ENCODE measurements around the gene VSTM2B. TPM values are rescaled to one million over a fixed set of nuclear protein-coding genes. Genes with fewer than 3 reads are reported as not detected.

Gene VSTM2B
- total RNA-seq, 1 experiment from 2014 or later: 0.31 TPM

DNA sequence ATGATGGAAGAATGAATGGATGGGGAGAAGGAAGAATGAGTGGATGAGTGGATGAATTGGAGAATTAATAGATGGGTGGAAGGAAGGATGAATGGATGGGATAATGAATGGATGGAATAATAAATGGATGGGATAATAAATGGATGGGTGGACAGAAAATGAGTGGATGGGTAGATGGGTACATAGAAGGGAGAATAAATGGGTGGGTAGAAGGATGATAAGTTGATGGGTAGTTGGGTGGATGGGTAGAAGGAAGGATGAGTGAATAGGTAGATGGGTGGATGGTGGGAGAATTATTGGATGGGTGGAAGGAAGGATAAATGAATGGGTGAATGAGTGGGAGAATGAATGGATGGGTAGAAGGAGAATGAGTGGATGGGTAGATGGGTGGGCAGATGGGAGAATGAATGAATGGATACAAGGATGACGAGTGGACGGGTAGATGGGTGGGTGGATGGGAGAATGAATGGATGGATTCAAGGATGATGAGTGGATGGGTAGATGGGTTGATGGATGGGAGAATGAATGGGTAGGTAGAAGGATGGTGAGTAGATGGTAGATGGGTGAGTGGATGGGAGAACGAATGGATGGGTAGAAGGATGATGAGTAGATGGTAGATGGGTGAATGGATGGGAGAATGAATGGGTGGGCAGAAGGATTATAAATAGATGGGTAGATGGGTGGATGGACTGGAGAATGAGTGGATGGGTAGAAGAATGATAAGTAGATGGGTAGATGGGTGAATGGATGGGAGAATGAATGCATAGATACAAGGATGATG, 15.9 kb downstream of the VSTM2B start:
- H3K4me2 ChIP-seq (ENCODE audit: insufficient read depth, insufficient read length, low read length): no peak overlapping the region
- TF ChIP-seq, protein P1, sequence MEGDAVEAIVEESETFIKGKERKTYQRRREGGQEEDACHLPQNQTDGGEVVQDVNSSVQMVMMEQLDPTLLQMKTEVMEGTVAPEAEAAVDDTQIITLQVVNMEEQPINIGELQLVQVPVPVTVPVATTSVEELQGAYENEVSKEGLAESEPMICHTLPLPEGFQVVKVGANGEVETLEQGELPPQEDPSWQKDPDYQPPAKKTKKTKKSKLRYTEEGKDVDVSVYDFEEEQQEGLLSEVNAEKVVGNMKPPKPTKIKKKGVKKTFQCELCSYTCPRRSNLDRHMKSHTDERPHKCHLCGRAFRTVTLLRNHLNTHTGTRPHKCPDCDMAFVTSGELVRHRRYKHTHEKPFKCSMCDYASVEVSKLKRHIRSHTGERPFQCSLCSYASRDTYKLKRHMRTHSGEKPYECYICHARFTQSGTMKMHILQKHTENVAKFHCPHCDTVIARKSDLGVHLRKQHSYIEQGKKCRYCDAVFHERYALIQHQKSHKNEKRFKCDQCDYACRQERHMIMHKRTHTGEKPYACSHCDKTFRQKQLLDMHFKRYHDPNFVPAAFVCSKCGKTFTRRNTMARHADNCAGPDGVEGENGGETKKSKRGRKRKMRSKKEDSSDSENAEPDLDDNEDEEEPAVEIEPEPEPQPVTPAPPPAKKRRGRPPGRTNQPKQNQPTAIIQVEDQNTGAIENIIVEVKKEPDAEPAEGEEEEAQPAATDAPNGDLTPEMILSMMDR (conservative IDR thresholded peaks at IDR 0.05): no peak
- 100% methylated on average over 3 of the region's 3 CpGs for WGBS (ENCODE audit: extremely low coverage, insufficient read length, low lambda C conversion rate)

More for the DNA sequence above, 15.9 kb downstream of the VSTM2B start:
- Histone ChIP-seq H3K79me2 (ENCODE audit: insufficient read depth, low read length) (no peaks in the 10 kb centered on the region), H3K79me1 (ENCODE audit: insufficient read depth, low read depth, low read length, poor library complexity, severe bottlenecking) (no peaks in the 10 kb centered on the region), H3K4me1 (ENCODE audit: insufficient read depth, low read length) (no peaks in the 10 kb centered on the region), H2BK5ac (ENCODE audit: insufficient read length, low read length) (no peak overlapping the region), H2BK12ac (ENCODE audit: insufficient read length, low read depth, low read length) (no peak overlapping the region), H4K8ac (replicated peaks; ENCODE audit: insufficient read length, low read depth, low read length) (no peak overlapping the region), H3K18ac (ENCODE audit: insufficient read length, low read depth, low read length) (no peak overlapping the region), H3K4ac (ENCODE audit: low read depth, low read length) (no peak overlapping the region), H3K23ac (ENCODE audit: insufficient read length, low read depth, low read length) (no peak overlapping the region), H3K27me3 (ENCODE audit: insufficient read depth, low read length) (no peaks in the 10 kb centered on the region; the same call in 1 of the 2 replicates), H3K23me2 (ENCODE audit: insufficient read length, low read depth, low read length, poor library complexity, severe bottlenecking) (no peaks in the 10 kb centered on the region), H4K5ac (ENCODE audit: insufficient read length, low read depth, low read length) (no peak overlapping the region), H2BK120ac (ENCODE audit: low read depth, low read length, poor library complexity, severe bottlenecking) (no peak overlapping the region), H4K20me1 (ENCODE audit: control insufficient read depth, insufficient read depth, insufficient read length) (peaks cover 2% of the 10 kb centered on the region), H2AK5ac (ENCODE audit: insufficient read length, low read length) (no peak overlapping the region), H3K9ac (ENCODE audit: extremely low read depth, insufficient read length, low read length) (no peak overlapping the region), H3K27ac (ENCODE audit: insufficient read length, low read depth, low read length) (no peak overlapping the region), H2BK15ac (ENCODE audit: low read depth, low read length) (no peak overlapping the region), H2BK20ac (ENCODE audit: low read depth, low read length, poor library complexity, severe bottlenecking) (no peak overlapping the region), H4K91ac (ENCODE audit: insufficient read length, low read depth, low read length) (no peak overlapping the region), H2AFZ (ENCODE audit: low read length) (no peak overlapping the region), H3T11ph (ENCODE audit: low read length) (no peak overlapping the region), H3K9me3 (ENCODE audit: control insufficient read depth, low read depth, low read length) (no peaks in the 10 kb centered on the region), H3K56ac (ENCODE audit: insufficient read length, low read depth, low read length) (no peak overlapping the region), H3K14ac (ENCODE audit: insufficient read depth, low read length) (no peak overlapping the region)
- Mint-ChIP-seq H3K4me3 (no peak overlapping the region), H3K27me3 (ENCODE audit: low read depth) (peaks cover 30% of the 10 kb centered on the region), H3K4me1 (peaks cover 3 to 5% of the 10 kb centered on the region in 2 experiments; a peak in 2 of 4 replicates), H3K9me3 (peaks cover 2 to 3% of the 10 kb centered on the region in 2 experiments; a peak in 1 of 5 replicates), H3K36me3 (ENCODE audit: insufficient read depth in 1 of 3, low read depth in 3 of 3) (no peaks in the 10 kb centered on the region), H3K27ac (no peak overlapping the region)
- DNase-seq: no peak
